Fibroblast of peridontal ligament (primary cell): ENCODE measurements around the gene IREB2.
"Not testable (repeated sequence)": the region's sequence is repeated elsewhere in the genome, so short reads cannot be mapped to it uniquely, and the experiment has no call there.

Experiments used
- DNase-seq: peaks from one replicate; pipeline ENCODE4 v3.0.0-alpha.2; 2010; ENCODE audit errors: extremely low read depth

IREB2 gene

GRCh38 chr15:78437762-78438618, at the start of gene IREB2:
Gene IREB2, plus strand, starts transcription at chr15:78438216. Its CDS starts 122 bp downstream, at chr15:78438338.
- peak; percentile 98 for DNase-seq

GRCh38 chr15:78388865-78389264, 49.2 kb upstream of the IREB2 start:
- no peak for DNase-seq

- DNase-seq: peak; percentile 54
These were observed 48.7 kb upstream of the IREB2 start for GRCh38 chr15:78389322-78389721.

GRCh38 chr15:78389738-78390137, 48.3 kb upstream of the IREB2 start:
- DNase-seq: no peak

GRCh38 chr15:78390242-78390641, 47.8 kb upstream of the IREB2 start:
- no peak for DNase-seq

- peak; percentile 46 for DNase-seq
These were observed 47.2 kb upstream of the IREB2 start for GRCh38 chr15:78390826-78391225.

GRCh38 chr15:78391781-78392180, 46.2 kb upstream of the IREB2 start:
- DNase-seq: no peak

GRCh38 chr15:78392430-78392829, 45.6 kb upstream of the IREB2 start:
- no peak for DNase-seq

- DNase-seq: no peak
These were observed 44.9 kb upstream of the IREB2 start for GRCh38 chr15:78393137-78393536.

- no peak for DNase-seq
These were observed 44.0 kb upstream of the IREB2 start for GRCh38 chr15:78394026-78394425.

GRCh38 chr15:78394981-78395616, 42.9 kb upstream of the IREB2 start:
- DNase-seq: no peak

GRCh38 chr15:78396186-78396814, 41.7 kb upstream of the IREB2 start:
- DNase-seq: no peak

GRCh38 chr15:78396976-78397375, 41.0 kb upstream of the IREB2 start:
- DNase-seq: peak; percentile 88

- DNase-seq: no peak
These were observed 40.6 kb upstream of the IREB2 start for GRCh38 chr15:78397382-78397781.

- DNase-seq: no peak
These were observed 39.8 kb upstream of the IREB2 start for GRCh38 chr15:78398076-78398825.

GRCh38 chr15:78399091-78399490, 38.9 kb upstream of the IREB2 start:
- DNase-seq: peak; percentile 54

GRCh38 chr15:78402061-78402610, 35.9 kb upstream of the IREB2 start:
- DNase-seq: peak; percentile 52

- no peak for DNase-seq
These were observed 33.9 kb upstream of the IREB2 start for GRCh38 chr15:78404125-78404524.

GRCh38 chr15:78404796-78405195, 33.2 kb upstream of the IREB2 start:
- DNase-seq: not testable (repeated sequence)

GRCh38 chr15:78405336-78405924, 32.6 kb upstream of the IREB2 start:
- DNase-seq: no peak

GRCh38 chr15:78406016-78406585, 31.9 kb upstream of the IREB2 start:
- DNase-seq: no peak
